Adipocyte (in vitro differentiated cells): ENCODE data around the gene MED27.

ENCODE experiments used
- DNase-seq: peaks from one replicate; pipeline ENCODE4 v3.0.0-alpha.2; 2015; ENCODE audit warnings: low read depth
- H3K27me3 ChIP-seq: replicated peaks from 2 replicates; pipeline ENCODE4 v1.7.0; 2013; ENCODE audit warnings: mild to moderate bottlenecking, low read length, moderate library complexity; ENCODE audit not compliant: control insufficient read depth, insufficient read depth
- H3K36me3 ChIP-seq: 2 replicates; pipeline ENCODE4 v1.7.0; 2013; ENCODE audit warnings: low read length, mild to moderate bottlenecking, moderate library complexity; ENCODE audit not compliant: control insufficient read depth, insufficient read depth, severe bottlenecking
- H3K4me1 ChIP-seq: 2 replicates; pipeline ENCODE4 v1.7.0; 2013; ENCODE audit warnings: mild to moderate bottlenecking, low read length, moderate library complexity; ENCODE audit not compliant: control insufficient read depth, insufficient read depth
- H3K4me3 ChIP-seq: 2 replicates; pipeline ENCODE4 v1.7.0; 2013; ENCODE audit warnings: mild to moderate bottlenecking, low read length, moderate library complexity
- H3K9ac ChIP-seq: 2 replicates; pipeline ENCODE4 v1.7.0; 2013; ENCODE audit warnings: mild to moderate bottlenecking, low read length, moderate library complexity
- H3K9me3 ChIP-seq: 2 replicates; pipeline ENCODE4 v1.7.0; 2013; ENCODE audit warnings: mild to moderate bottlenecking, low read length, moderate library complexity; ENCODE audit not compliant: control insufficient read depth

The MED27 gene

GRCh38 chr9:131837316-131837715 is 242.4 kb downstream of the MED27 start:
- no peak for DNase-seq
- Histone ChIP-seq H3K27me3 (peaks cover 37% of the 10 kb centered on the region), H3K9ac (no peak overlapping the region), H3K36me3 (no peaks in the 10 kb centered on the region), H3K4me1 (no peaks in the 10 kb centered on the region), H3K9me3 (peaks cover 15% of the 10 kb centered on the region), H3K4me3 (no peak overlapping the region)

DNA sequence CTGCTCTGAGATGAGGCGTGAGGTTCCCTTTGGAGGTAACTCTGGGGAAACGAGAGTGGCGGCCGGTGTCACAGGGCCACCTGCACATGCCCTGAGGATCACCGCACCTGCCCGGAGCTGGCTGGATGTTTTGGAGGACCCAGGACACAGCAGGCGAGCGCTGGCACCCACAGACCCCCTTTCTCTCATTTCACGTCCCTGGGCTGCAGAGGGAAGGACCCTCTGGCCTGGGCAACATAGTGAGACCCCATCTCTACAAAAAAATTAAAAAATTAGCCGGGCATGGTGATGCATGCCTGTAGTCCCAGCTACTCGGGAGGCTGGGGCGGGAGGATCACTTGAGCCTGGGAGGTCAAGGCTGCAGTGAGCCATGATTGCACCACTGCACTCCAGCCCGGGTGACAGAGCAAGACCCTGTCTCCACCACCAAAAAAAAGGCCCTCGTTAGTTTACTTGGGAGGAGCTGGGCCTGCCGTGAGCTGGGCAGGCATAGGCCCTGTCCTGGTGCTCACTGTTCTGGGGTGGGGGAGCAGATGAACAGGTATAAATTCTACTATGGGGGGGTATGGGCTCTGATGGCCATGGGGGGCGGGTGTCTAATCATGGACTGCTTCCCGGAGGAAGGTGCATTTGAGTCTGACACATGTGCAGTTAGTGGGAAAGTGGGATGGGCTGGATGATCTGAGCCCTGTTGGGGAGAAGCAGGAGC is 242.9 kb downstream of the MED27 start:
- H3K4me3 ChIP-seq = no peak overlapping the region
- H3K9me3 ChIP-seq = peaks cover 15% of the 10 kb centered on the region
- DNase-seq = no peak
- no peak overlapping the region for H3K9ac ChIP-seq
- H3K27me3 ChIP-seq = peaks cover 37% of the 10 kb centered on the region
- no peaks in the 10 kb centered on the region for H3K36me3 ChIP-seq
- no peaks in the 10 kb centered on the region for H3K4me1 ChIP-seq

DNA sequence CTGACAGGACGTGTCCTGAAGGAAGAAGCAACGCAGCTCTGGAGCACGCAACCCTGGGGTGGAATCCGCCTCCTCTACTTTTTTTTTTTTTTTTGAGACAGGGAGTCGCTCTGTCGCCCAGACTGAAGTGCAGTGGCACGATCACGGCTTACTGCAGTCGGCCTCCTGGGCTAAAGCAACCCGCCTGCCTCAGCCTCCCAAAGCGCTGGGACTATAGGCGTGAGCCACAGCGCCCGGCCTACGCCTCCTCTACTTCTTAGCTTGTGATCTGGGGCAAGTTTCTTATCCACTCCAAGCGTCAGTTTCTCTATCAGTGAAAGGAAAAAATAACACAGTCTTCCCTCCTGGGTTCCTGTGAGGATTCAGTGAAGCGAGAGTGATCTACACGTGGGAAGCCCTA is 243.6 kb downstream of the MED27 start:
- H3K4me3 ChIP-seq = no peak overlapping the region
- H3K36me3 ChIP-seq = no peaks in the 10 kb centered on the region
- no peak overlapping the region for H3K9ac ChIP-seq
- no peaks in the 10 kb centered on the region for H3K4me1 ChIP-seq
- H3K9me3 ChIP-seq = peaks cover 15% of the 10 kb centered on the region
- no peak for DNase-seq
- peaks cover 37% of the 10 kb centered on the region for H3K27me3 ChIP-seq

GRCh38 chr9:131835151-131835910 is 244.3 kb downstream of the MED27 start:
- Histone ChIP-seq H3K36me3 (no peaks in the 10 kb centered on the region), H3K27me3 (peaks cover 37% of the 10 kb centered on the region), H3K4me1 (no peaks in the 10 kb centered on the region), H3K9me3 (peaks cover 15% of the 10 kb centered on the region), H3K4me3 (no peak overlapping the region), H3K9ac (no peak overlapping the region)
- no peak for DNase-seq

DNA sequence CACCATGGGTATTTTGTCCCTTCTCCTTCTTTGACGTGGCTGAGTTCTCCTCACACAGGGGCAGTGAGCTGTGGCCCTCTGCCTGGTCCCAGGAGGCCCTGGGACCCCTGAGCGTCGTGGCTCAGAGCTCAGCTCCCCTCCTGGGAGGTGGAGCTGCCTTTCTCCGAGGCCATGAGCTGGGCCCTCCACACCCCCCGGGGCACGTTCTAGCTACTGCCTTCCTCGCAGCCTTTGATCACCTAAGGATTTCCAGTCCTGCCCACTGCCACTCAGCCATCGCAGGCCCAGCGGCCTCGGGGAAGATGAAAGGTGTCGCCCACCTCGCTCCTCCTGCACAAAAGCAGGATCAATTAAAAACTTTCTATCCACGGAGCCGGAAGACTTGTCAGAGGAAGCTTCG is 244.9 kb downstream of the MED27 start:
- H3K9me3 ChIP-seq = peaks cover 15% of the 10 kb centered on the region

GRCh38 chr9:131833906-131834305 is 245.8 kb downstream of the MED27 start:
- no peak for DNase-seq

More for the DNA sequence above, 244.9 kb downstream of the MED27 start:
- DNase-seq = no peak
- Histone ChIP-seq H3K27me3 (peaks cover 37% of the 10 kb centered on the region), H3K4me3 (no peak overlapping the region), H3K36me3 (no peaks in the 10 kb centered on the region), H3K9ac (no peak overlapping the region), H3K4me1 (no peaks in the 10 kb centered on the region)

DNA sequence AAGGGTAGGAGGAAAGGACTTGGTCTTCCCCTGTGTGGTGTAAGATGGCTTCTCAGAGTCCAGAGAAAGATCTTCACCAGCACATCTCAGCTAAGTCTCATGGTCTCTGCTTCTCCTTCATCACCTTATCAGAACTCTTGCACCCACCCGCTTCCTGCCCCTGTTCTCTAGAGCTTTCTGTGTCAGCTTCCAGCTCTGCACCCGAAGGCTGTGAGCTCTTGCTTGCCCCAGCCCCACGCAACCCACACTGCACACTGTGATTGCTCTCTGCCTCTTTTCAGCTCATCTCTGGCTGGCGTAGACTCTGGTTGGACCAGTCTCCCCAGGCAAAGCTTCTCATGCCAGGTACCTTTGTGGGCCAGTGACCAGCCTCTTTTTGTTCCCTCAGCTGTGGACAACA is 246.6 kb downstream of the MED27 start:
- H3K9me3 ChIP-seq = peaks cover 15% of the 10 kb centered on the region
- H3K4me1 ChIP-seq = no peaks in the 10 kb centered on the region
- H3K4me3 ChIP-seq = no peak overlapping the region
- peaks cover 39% of the 10 kb centered on the region for H3K27me3 ChIP-seq
- no peaks in the 10 kb centered on the region for H3K36me3 ChIP-seq
- no peak for DNase-seq
- H3K9ac ChIP-seq = no peak overlapping the region

More at GRCh38 chr9:131833906-131834305, 245.8 kb downstream of the MED27 start:
- Histone ChIP-seq H3K27me3 (peaks cover 36% of the 10 kb centered on the region), H3K4me1 (no peaks in the 10 kb centered on the region), H3K9ac (no peak overlapping the region), H3K36me3 (no peaks in the 10 kb centered on the region), H3K4me3 (no peak overlapping the region), H3K9me3 (peaks cover 15% of the 10 kb centered on the region)

GRCh38 chr9:131831380-131832165 is 248.1 kb downstream of the MED27 start:
- Histone ChIP-seq H3K9ac (no peak overlapping the region), H3K4me3 (no peak overlapping the region), H3K27me3 (peaks cover 41% of the 10 kb centered on the region), H3K9me3 (peaks cover 15% of the 10 kb centered on the region), H3K4me1 (no peaks in the 10 kb centered on the region), H3K36me3 (no peaks in the 10 kb centered on the region)
- no peak for DNase-seq

GRCh38 chr9:131827821-131828369 is 251.8 kb downstream of the MED27 start:
- Histone ChIP-seq H3K4me3 (no peak overlapping the region), H3K4me1 (no peaks in the 10 kb centered on the region), H3K36me3 (no peaks in the 10 kb centered on the region), H3K27me3 (peaks cover 53% of the 10 kb centered on the region), H3K9ac (no peak overlapping the region), H3K9me3 (peaks cover 6% of the 10 kb centered on the region)
- DNase-seq = no peak

DNA sequence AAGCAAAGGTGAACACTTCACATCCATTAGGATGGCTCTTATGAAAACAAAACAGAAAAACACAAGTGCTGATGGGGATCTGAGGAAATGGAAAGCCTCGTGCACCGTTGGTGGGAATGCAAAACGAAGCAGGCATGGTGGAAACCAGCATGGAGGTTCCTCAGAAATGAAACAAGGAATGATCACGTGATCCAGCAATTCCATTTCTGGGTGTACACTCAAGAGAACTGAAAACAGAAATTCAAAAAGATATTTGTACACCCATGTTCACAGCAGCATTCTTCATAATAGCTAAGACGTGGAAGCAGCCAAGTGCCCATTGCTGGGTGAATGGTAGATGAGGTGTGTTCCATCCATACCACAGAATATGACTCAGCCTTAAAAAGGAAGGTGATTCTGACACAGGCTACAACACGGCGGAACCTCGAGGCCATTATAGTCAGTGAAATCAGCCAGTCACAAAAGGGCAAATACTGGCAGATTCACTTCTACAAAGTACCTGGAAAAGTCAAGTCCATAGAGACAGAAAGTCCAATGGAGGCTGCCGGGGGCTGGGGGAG is 252.6 kb downstream of the MED27 start:
- peaks cover 6% of the 10 kb centered on the region for H3K9me3 ChIP-seq
- H3K27me3 ChIP-seq = peaks cover 55% of the 10 kb centered on the region
- no peaks in the 10 kb centered on the region for H3K36me3 ChIP-seq
- no peaks in the 10 kb centered on the region for H3K4me1 ChIP-seq
- DNase-seq = no peak
- no peak overlapping the region for H3K4me3 ChIP-seq
- H3K9ac ChIP-seq = no peak overlapping the region
